H9 (cell line): ENCODE data around the gene PTGFRN. TPM values are rescaled to one million over a fixed set of nuclear protein-coding genes. Genes with fewer than 3 reads are reported as not detected.

ENCODE experiments used
- DNase-seq: peaks from one replicate; pipeline ENCODE4 v3.0.0-alpha.2; 2017
- H2AFZ ChIP-seq: one replicate; pipeline ENCODE4 v1.6.1; 2013; ENCODE audit warnings: mild to moderate bottlenecking, low read length, control low read depth, moderate library complexity
- H2AK5ac ChIP-seq: 2 replicates; pipeline ENCODE4 v1.6.1; 2013; ENCODE audit warnings: low read length, control low read depth, mixed read lengths; ENCODE audit not compliant: insufficient read length
- H2BK120ac ChIP-seq: one replicate; pipeline ENCODE4 v1.6.1; 2013; ENCODE audit warnings: low read depth, mild to moderate bottlenecking, low read length, control low read depth, inconsistent platforms; ENCODE audit not compliant: poor library complexity, severe bottlenecking
- H2BK12ac ChIP-seq: 2 replicates; pipeline ENCODE4 v1.6.1; 2013; ENCODE audit warnings: low read length, control low read depth, mixed read lengths, low read depth; ENCODE audit not compliant: insufficient read length
- H2BK15ac ChIP-seq: 2 replicates; pipeline ENCODE4 v1.6.1; 2013; ENCODE audit warnings: low read depth, low read length, control low read depth
- H2BK20ac ChIP-seq: one replicate; pipeline ENCODE4 v1.6.1; 2013; ENCODE audit warnings: low read depth, mild to moderate bottlenecking, low read length, control low read depth, inconsistent platforms; ENCODE audit not compliant: poor library complexity, severe bottlenecking
- H2BK5ac ChIP-seq: 2 replicates; pipeline ENCODE4 v1.6.1; 2013; ENCODE audit warnings: low read length, control low read depth, mixed read lengths; ENCODE audit not compliant: insufficient read length
- H3K14ac ChIP-seq: 2 replicates; pipeline ENCODE4 v1.6.1; 2013; ENCODE audit warnings: low read length, control low read depth; ENCODE audit not compliant: insufficient read depth
- H3K18ac ChIP-seq: 2 replicates; pipeline ENCODE4 v1.6.1; 2013; ENCODE audit warnings: low read depth, mild to moderate bottlenecking, mixed read lengths, low read length, control low read depth; ENCODE audit not compliant: insufficient read length
- H3K23ac ChIP-seq: 2 replicates; pipeline ENCODE4 v1.6.1; 2013; ENCODE audit warnings: low read length, control low read depth, mixed read lengths, low read depth; ENCODE audit not compliant: insufficient read length
- H3K23me2 ChIP-seq: 2 replicates; pipeline ENCODE4 v1.6.1; 2013; ENCODE audit warnings: low read depth, mild to moderate bottlenecking, mixed read lengths, low read length, control low read depth; ENCODE audit not compliant: insufficient read length, poor library complexity, severe bottlenecking
- H3K27ac ChIP-seq: 2 replicates; pipeline ENCODE4 v1.5.1; 2013; ENCODE audit warnings: low read length, control low read depth, mixed read lengths, low read depth; ENCODE audit not compliant: insufficient read length
- H3K27me3 ChIP-seq: 2 replicates; pipeline ENCODE4 v1.6.1; 2013; ENCODE audit warnings: low read length, control low read depth, inconsistent platforms; ENCODE audit not compliant: insufficient read depth
- H3K4ac ChIP-seq: 2 replicates; pipeline ENCODE4 v1.6.1; 2013; ENCODE audit warnings: low read depth, mild to moderate bottlenecking, control low read depth, inconsistent platforms, low read length, moderate library complexity
- H3K4me1 ChIP-seq: 2 replicates; pipeline ENCODE4 v1.6.1; 2013; ENCODE audit warnings: low read length, control low read depth, inconsistent platforms; ENCODE audit not compliant: insufficient read depth
- H3K4me2 ChIP-seq: 2 replicates; pipeline ENCODE4 v1.6.1; 2013; ENCODE audit warnings: low read length, control low read depth, mixed read lengths; ENCODE audit not compliant: insufficient read length, insufficient read depth
- H3K56ac ChIP-seq: 2 replicates; pipeline ENCODE4 v1.6.1; 2013; ENCODE audit warnings: low read depth, mild to moderate bottlenecking, mixed read lengths, low read length, control low read depth; ENCODE audit not compliant: insufficient read length
- H3K79me1 ChIP-seq: 2 replicates; pipeline ENCODE4 v1.6.1; 2013; ENCODE audit warnings: low read depth, mild to moderate bottlenecking, moderate library complexity, low read length, control low read depth, inconsistent platforms; ENCODE audit not compliant: insufficient read depth, poor library complexity, severe bottlenecking
- H3K79me2 ChIP-seq: 2 replicates; pipeline ENCODE4 v1.6.1; 2013; ENCODE audit warnings: low read length, control low read depth, inconsistent platforms; ENCODE audit not compliant: insufficient read depth
- H3K9ac ChIP-seq: 2 replicates; pipeline ENCODE4 v1.6.1; 2013; ENCODE audit warnings: low read length, control low read depth, mixed read lengths; ENCODE audit not compliant: insufficient read length; ENCODE audit errors: extremely low read depth
- H3K9me3 ChIP-seq: one replicate; pipeline ENCODE4 v1.6.1; 2013; ENCODE audit warnings: low read depth, low read length, inconsistent platforms; ENCODE audit not compliant: control insufficient read depth
- H3T11ph ChIP-seq: one replicate; pipeline ENCODE4 v1.6.1; 2013; ENCODE audit warnings: mild to moderate bottlenecking, low read length, control low read depth, inconsistent platforms
- H4K20me1 ChIP-seq: one replicate; pipeline ENCODE4 v1.6.1; 2013; ENCODE audit not compliant: control insufficient read depth, insufficient read length, insufficient read depth
- H4K5ac ChIP-seq: 2 replicates; pipeline ENCODE4 v1.6.1; 2013; ENCODE audit warnings: low read depth, mild to moderate bottlenecking, mixed read lengths, low read length, control low read depth; ENCODE audit not compliant: insufficient read length
- H4K8ac ChIP-seq: replicated peaks from 2 replicates; pipeline ENCODE4 v1.6.1; 2013; ENCODE audit warnings: low read length, control low read depth, mixed read lengths, low read depth; ENCODE audit not compliant: insufficient read length
- H4K91ac ChIP-seq: 2 replicates; pipeline ENCODE4 v1.6.1; 2013; ENCODE audit warnings: low read depth, mild to moderate bottlenecking, moderate library complexity, mixed read lengths, low read length, control low read depth; ENCODE audit not compliant: insufficient read length
- H3K27ac Mint-ChIP-seq, 3 experiments: 2 replicates in 2 of 3; 3 replicates in 1 of 3; pipeline ENCODE4 v1.8.0; 2020 to 2021; ENCODE audit warnings: mixed read lengths in 3 of 3, mild to moderate bottlenecking in 1 of 3, moderate library complexity in 1 of 3
- H3K27me3 Mint-ChIP-seq: 2 replicates; pipeline ENCODE4 v1.8.0; 2021; ENCODE audit warnings: low read depth, mild to moderate bottlenecking, moderate library complexity, mixed read lengths
- H3K36me3 Mint-ChIP-seq, 3 experiments: 2 replicates in 2 of 3; 3 replicates in 1 of 3; pipeline ENCODE4 v1.8.0; 2020 to 2021; ENCODE audit warnings: low read depth in 3 of 3, mixed read lengths in 3 of 3; ENCODE audit not compliant: insufficient read depth in 1 of 3
- H3K4me1 Mint-ChIP-seq, 2 experiments: 2 replicates each; pipeline ENCODE4 v1.8.0; 2020; ENCODE audit warnings: mixed read lengths in 2 of 2
- H3K4me3 Mint-ChIP-seq, 2 experiments: 2 replicates in 1 of 2; 3 replicates in 1 of 2; pipeline ENCODE4 v1.8.0; 2020 to 2021; ENCODE audit warnings: mild to moderate bottlenecking in 2 of 2, mixed read lengths in 2 of 2, moderate library complexity in 1 of 2
- H3K9me3 Mint-ChIP-seq, 2 experiments: 2 replicates in 1 of 2; 3 replicates in 1 of 2; pipeline ENCODE4 v1.8.0; 2020; ENCODE audit warnings: mild to moderate bottlenecking in 2 of 2, mixed read lengths in 2 of 2, moderate library complexity in 1 of 2
- WGBS: extraction: QIAGEN DNeasy Blood & Tissue Kit; methylation state at CpG from one replicate; pipeline ENCODE4 v1.1.7; 2013; ENCODE audit warnings: missing lambda C conversion rate, low lambda C conversion rate, mixed read lengths; ENCODE audit not compliant: insufficient read length; ENCODE audit errors: extremely low coverage; 5-methylcytosine and 5-hydroxymethylcytosine counted together
- total RNA-seq: library from RNA; stranded (reverse); gene quantifications from 2 replicates; pipeline ENCODE4 v1.2.1, GENCODE V29; 2021
- TF ChIP-seq, protein P1 (sequence below): fragments of 200-600 bp; sonication (generic); conservative IDR thresholded peaks from 3 replicates; pipeline ENCODE4 v1.8.0; 2021; ENCODE audit warnings: antibody characterized with exemption, mild to moderate bottlenecking

The PTGFRN gene
- total RNA-seq, 1 experiment from 2014 or later: 26.3 TPM

DNA sequence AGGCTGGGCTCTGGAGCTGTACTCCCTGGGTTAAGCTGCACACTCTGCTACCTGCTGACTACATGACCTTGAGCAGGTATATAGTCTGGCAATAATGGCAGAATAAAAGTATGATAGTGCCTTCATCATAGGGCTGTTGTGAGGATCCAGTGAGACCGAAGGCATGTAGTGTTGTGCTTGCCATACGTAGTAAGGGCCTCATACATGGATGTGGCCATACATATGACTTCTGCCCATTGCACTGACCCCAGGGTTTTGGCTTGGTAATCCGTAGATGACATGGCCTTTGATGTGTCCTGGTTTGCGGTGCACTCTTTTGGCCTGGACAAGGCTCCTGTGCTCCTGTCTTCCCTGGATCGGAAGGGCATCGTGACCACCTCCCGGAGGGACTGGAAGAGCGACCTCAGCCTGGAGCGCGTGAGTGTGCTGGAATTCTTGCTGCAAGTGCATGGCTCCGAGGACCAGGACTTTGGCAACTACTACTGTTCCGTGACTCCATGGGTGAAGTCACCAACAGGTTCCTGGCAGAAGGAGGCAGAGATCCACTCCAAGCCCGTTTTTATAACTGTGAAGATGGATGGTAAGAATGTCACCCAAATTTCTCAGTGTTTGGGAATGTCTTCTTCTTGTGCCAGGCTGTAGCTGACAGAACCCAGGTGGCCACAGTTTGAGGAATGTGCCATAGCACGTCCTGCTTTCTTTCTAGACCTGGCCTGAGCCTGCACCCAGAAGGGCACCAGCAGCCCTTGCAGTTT lies 74.9 kb downstream of the PTGFRN start:
- Histone ChIP-seq H2BK5ac (no peak overlapping the region), H2BK15ac (no peak overlapping the region), H4K5ac (no peak overlapping the region), H3K23ac (no peak overlapping the region), H2BK120ac (no peak overlapping the region), H3K79me2 (no peaks in the 10 kb centered on the region), H2AK5ac (no peak overlapping the region), H3K27me3 (no peaks in the 10 kb centered on the region), H3K4ac (no peak overlapping the region), H4K91ac (no peak overlapping the region), H3T11ph (no peak overlapping the region), H4K20me1 (peaks cover 2% of the 10 kb centered on the region), H3K27ac (no peak overlapping the region), H2BK12ac (no peak overlapping the region), H4K8ac (no peak overlapping the region), H3K14ac (no peak overlapping the region; the same call in 1 of the 2 replicates), H2BK20ac (no peak overlapping the region), H3K4me2 (no peak overlapping the region), H3K56ac (no peak overlapping the region), H3K18ac (no peak overlapping the region), H2AFZ (no peak overlapping the region), H3K79me1 (no peaks in the 10 kb centered on the region), H3K23me2 (no peaks in the 10 kb centered on the region), H3K4me1 (no peaks in the 10 kb centered on the region), H3K9me3 (no peaks in the 10 kb centered on the region), H3K9ac (no peak overlapping the region)
- Mint-ChIP-seq H3K27ac (no peak overlapping the region; a peak in 2 of 7 replicates), H3K36me3 (peaks cover 7 to 35% (median 17%) of the 10 kb centered on the region in 3 experiments), H3K27me3 (no peaks in the 10 kb centered on the region), H3K4me3 (no peak overlapping the region), H3K9me3 (no peaks in the 10 kb centered on the region), H3K4me1 (peaks cover 12 to 15% of the 10 kb centered on the region in 2 experiments)
- no peak for DNase-seq
- no CpG with 5 or more reads among the region's 14 CpGs for WGBS
- TF ChIP-seq, protein P1, sequence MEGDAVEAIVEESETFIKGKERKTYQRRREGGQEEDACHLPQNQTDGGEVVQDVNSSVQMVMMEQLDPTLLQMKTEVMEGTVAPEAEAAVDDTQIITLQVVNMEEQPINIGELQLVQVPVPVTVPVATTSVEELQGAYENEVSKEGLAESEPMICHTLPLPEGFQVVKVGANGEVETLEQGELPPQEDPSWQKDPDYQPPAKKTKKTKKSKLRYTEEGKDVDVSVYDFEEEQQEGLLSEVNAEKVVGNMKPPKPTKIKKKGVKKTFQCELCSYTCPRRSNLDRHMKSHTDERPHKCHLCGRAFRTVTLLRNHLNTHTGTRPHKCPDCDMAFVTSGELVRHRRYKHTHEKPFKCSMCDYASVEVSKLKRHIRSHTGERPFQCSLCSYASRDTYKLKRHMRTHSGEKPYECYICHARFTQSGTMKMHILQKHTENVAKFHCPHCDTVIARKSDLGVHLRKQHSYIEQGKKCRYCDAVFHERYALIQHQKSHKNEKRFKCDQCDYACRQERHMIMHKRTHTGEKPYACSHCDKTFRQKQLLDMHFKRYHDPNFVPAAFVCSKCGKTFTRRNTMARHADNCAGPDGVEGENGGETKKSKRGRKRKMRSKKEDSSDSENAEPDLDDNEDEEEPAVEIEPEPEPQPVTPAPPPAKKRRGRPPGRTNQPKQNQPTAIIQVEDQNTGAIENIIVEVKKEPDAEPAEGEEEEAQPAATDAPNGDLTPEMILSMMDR: no peak
